Brain microvascular endothelial cell (primary cell): ENCODE results near the gene UHRF2.
"Not testable (repeated sequence)": the region's sequence is repeated elsewhere in the genome, so short reads cannot be mapped to it uniquely, and the experiment has no call there.

Experiments used
- DNase-seq: peaks from one replicate; pipeline ENCODE4 v3.0.0-alpha.2; 2020
- H3K27ac ChIP-seq: fragments of 250-450 bp; sonication (Bioruptor Pico); 2 replicates; pipeline ENCODE4 v1.5.1; 2020; ENCODE audit warnings: mild to moderate bottlenecking, moderate library complexity
- H3K27me3 ChIP-seq: fragments of 250-450 bp; sonication (Bioruptor Pico); replicated peaks from 2 replicates; pipeline ENCODE4 v1.5.1; 2020; ENCODE audit warnings: mild to moderate bottlenecking
- H3K36me3 ChIP-seq: fragments of 250-450 bp; sonication (Bioruptor Pico); replicated peaks from 2 replicates; pipeline ENCODE4 v1.5.1; 2020; ENCODE audit warnings: mild to moderate bottlenecking
- H3K4me3 ChIP-seq: 2 replicates; pipeline ENCODE4 v1.5.1; 2011; ENCODE audit warnings: low read depth, mild to moderate bottlenecking, control low read depth, low read length, moderate library complexity
- CTCF ChIP-seq: IDR thresholded peaks from 2 replicates; pipeline ENCODE4 v1.5.1; 2011; ENCODE audit warnings: low read depth, mild to moderate bottlenecking, moderate library complexity, low read length, control low read depth, inconsistent platforms; ENCODE audit errors: missing control alignments
- in situ Hi-C: cut with HindIII; loops from 2 replicates; pipeline ENCODE4 v1.10.0; 2017; ENCODE audit warnings: low sequenced_read_pairs, low pct_ligation_motif_present

UHRF2 gene

GRCh38 chr9:6449645-6450044 is 36.6 kb downstream of the UHRF2 start:
- Histone ChIP-seq H3K27me3 (no peaks in the 10 kb centered on the region), H3K27ac (no peak overlapping the region), H3K4me3 (no peak overlapping the region), H3K36me3 (no peaks in the 10 kb centered on the region)
- TF ChIP-seq CTCF = no peak
- DNase-seq = no peak
- in situ Hi-C loops = no loop called here

GRCh38 chr9:6450641-6451375 is 37.8 kb downstream of the UHRF2 start:
- Histone ChIP-seq H3K27me3 (no peaks in the 10 kb centered on the region), H3K36me3 (no peaks in the 10 kb centered on the region), H3K4me3 (no peak overlapping the region), H3K27ac (no peak overlapping the region)
- in situ Hi-C loops = no loop called here
- no peak for DNase-seq
- TF ChIP-seq CTCF = no peak

- H3K27me3 ChIP-seq, H3K36me3 ChIP-seq, DNase-seq, H3K27ac ChIP-seq, H3K4me3 ChIP-seq, in situ Hi-C loops: not testable (repeated sequence)
Measured at GRCh38 chr9:6455292-6455691, 42.3 kb downstream of the UHRF2 start.

- DNase-seq, H3K36me3 ChIP-seq, H3K4me3 ChIP-seq, H3K27me3 ChIP-seq, in situ Hi-C loops, H3K27ac ChIP-seq: not testable (repeated sequence)
Measured at GRCh38 chr9:6458704-6459103, 45.7 kb downstream of the UHRF2 start.

- Histone ChIP-seq H3K27ac (no peak overlapping the region), H3K27me3 (no peaks in the 10 kb centered on the region), H3K4me3 (no peak overlapping the region), H3K36me3 (peaks cover 5% of the 10 kb centered on the region)
- no peak for DNase-seq
- in situ Hi-C loops = no loop called here
- TF ChIP-seq CTCF = no peak
Measured at GRCh38 chr9:6459718-6460117, 46.7 kb downstream of the UHRF2 start.

- Histone ChIP-seq H3K27ac (no peak overlapping the region), H3K36me3 (peaks cover 5% of the 10 kb centered on the region), H3K27me3 (no peaks in the 10 kb centered on the region), H3K4me3 (no peak overlapping the region)
- no peak for TF ChIP-seq CTCF
- in situ Hi-C loops = no loop called here
- no peak for DNase-seq
Measured at GRCh38 chr9:6460189-6460768, 47.3 kb downstream of the UHRF2 start.

GRCh38 chr9:6461619-6462018 is 48.6 kb downstream of the UHRF2 start:
- in situ Hi-C loops = no loop called here
- H3K36me3 ChIP-seq = peaks cover 5% of the 10 kb centered on the region
- no peak for TF ChIP-seq CTCF
- H3K4me3 ChIP-seq = no peak overlapping the region
- no peaks in the 10 kb centered on the region for H3K27me3 ChIP-seq
- no peak for DNase-seq
- H3K27ac ChIP-seq = no peak overlapping the region
